NCI-H187 treated with DMSO at 0.1 percent for 48 hours (cell line): Measurements from ENCODE around the gene ABCA12.

Experiments used
- DNase-seq: peaks from one replicate; lab custom pipeline; 2025; lab: John Stamatoyannopoulos, UW

ABCA12 gene

GRCh38 chr2:215036314-215036713 lies 102.1 kb downstream of the ABCA12 start:
- no peak for DNase-seq

GRCh38 chr2:215034154-215034553 lies 104.3 kb downstream of the ABCA12 start:
- DNase-seq = no peak

- no peak for DNase-seq
Measured at GRCh38 chr2:215032153-215032552, 106.3 kb downstream of the ABCA12 start.

- DNase-seq = no peak
Measured at GRCh38 chr2:215031321-215031720, 107.1 kb downstream of the ABCA12 start.

GRCh38 chr2:215029936-215030335 lies 108.5 kb downstream of the ABCA12 start:
- DNase-seq = no peak

- no peak for DNase-seq
Measured at GRCh38 chr2:215028231-215028630, 110.2 kb downstream of the ABCA12 start.

- DNase-seq = no peak
Measured at GRCh38 chr2:215027779-215028178, 110.6 kb downstream of the ABCA12 start.

GRCh38 chr2:215022910-215023309 lies 115.5 kb downstream of the ABCA12 start:
- no peak for DNase-seq

- DNase-seq = no peak
Measured at GRCh38 chr2:215022418-215022817, 116.0 kb downstream of the ABCA12 start.

GRCh38 chr2:215020283-215020682 lies 118.1 kb downstream of the ABCA12 start:
- DNase-seq = no peak

- DNase-seq = no peak
Measured at GRCh38 chr2:215019521-215020145, 118.8 kb downstream of the ABCA12 start.

GRCh38 chr2:215019085-215019484 lies 119.3 kb downstream of the ABCA12 start:
- DNase-seq = no peak

GRCh38 chr2:215015421-215015820 lies 123.0 kb downstream of the ABCA12 start:
- no peak for DNase-seq

GRCh38 chr2:215010390-215010789 lies 128.0 kb downstream of the ABCA12 start:
- no peak for DNase-seq

GRCh38 chr2:215003001-215003400 lies 135.4 kb downstream of the ABCA12 start:
- DNase-seq = no peak

GRCh38 chr2:215002500-215002899 lies 135.9 kb downstream of the ABCA12 start:
- DNase-seq = no peak

GRCh38 chr2:215000721-215001120 lies 137.7 kb downstream of the ABCA12 start:
- no peak for DNase-seq

GRCh38 chr2:214995926-214996670 lies 142.3 kb downstream of the ABCA12 start:
- DNase-seq = no peak

GRCh38 chr2:214995409-214995808 lies 143.0 kb downstream of the ABCA12 start:
- no peak for DNase-seq

- no peak for DNase-seq
Measured at GRCh38 chr2:214992911-214993310, 145.5 kb downstream of the ABCA12 start.

- no peak for DNase-seq
Measured at GRCh38 chr2:214989187-214989586, 149.2 kb downstream of the ABCA12 start.

GRCh38 chr2:214987261-214987660 lies 151.2 kb downstream of the ABCA12 start:
- no peak for DNase-seq

GRCh38 chr2:214985619-214986018 lies 152.8 kb downstream of the ABCA12 start:
- DNase-seq = no peak

- DNase-seq = no peak
Measured at GRCh38 chr2:214966420-214966819, 172.0 kb downstream of the ABCA12 start.
